NCI-H2107 (cell line): Measurements from ENCODE around the gene PNMA8C.
"Not testable (repeated sequence)": the region's sequence is repeated elsewhere in the genome, so short reads cannot be mapped to it uniquely, and the experiment has no call there.

ENCODE experiments used
- DNase-seq: peaks from one replicate; lab custom pipeline; 2025; lab: John Stamatoyannopoulos, UW

PNMA8C gene

GRCh38 chr19:46388311-46389095 is 40.2 kb downstream of the PNMA8C start:
- no peak for DNase-seq

- no peak for DNase-seq
These were observed 41.0 kb downstream of the PNMA8C start for GRCh38 chr19:46387713-46388130.

GRCh38 chr19:46386996-46387712 is 41.6 kb downstream of the PNMA8C start:
- DNase-seq: no peak

- no peak for DNase-seq
These were observed 42.6 kb downstream of the PNMA8C start for GRCh38 chr19:46386151-46386550.

- DNase-seq: no peak
These were observed 43.1 kb downstream of the PNMA8C start for GRCh38 chr19:46385636-46386035.

GRCh38 chr19:46384396-46384795 is 44.3 kb downstream of the PNMA8C start:
- no peak for DNase-seq

DNA sequence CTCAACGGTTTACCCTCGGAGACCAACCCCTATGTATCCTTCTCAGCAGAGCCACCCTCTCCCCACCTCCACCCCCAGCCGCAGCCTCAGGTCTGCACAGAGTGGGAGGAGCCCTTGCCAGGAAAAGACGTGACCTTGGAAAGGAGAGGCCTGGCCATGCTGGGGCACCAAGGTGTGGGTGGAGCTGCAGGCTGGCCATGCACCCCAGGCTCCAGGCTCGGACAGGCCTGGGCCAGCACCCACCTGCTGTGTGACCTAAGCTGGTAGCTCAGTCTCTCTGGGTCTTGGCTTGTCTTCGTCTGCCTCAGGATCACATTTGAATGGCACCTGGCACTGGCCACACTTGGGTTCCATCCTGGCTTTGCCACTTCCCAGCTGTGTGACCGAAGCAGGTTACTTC is 44.9 kb downstream of the PNMA8C start:
- DNase-seq: no peak

DNA sequence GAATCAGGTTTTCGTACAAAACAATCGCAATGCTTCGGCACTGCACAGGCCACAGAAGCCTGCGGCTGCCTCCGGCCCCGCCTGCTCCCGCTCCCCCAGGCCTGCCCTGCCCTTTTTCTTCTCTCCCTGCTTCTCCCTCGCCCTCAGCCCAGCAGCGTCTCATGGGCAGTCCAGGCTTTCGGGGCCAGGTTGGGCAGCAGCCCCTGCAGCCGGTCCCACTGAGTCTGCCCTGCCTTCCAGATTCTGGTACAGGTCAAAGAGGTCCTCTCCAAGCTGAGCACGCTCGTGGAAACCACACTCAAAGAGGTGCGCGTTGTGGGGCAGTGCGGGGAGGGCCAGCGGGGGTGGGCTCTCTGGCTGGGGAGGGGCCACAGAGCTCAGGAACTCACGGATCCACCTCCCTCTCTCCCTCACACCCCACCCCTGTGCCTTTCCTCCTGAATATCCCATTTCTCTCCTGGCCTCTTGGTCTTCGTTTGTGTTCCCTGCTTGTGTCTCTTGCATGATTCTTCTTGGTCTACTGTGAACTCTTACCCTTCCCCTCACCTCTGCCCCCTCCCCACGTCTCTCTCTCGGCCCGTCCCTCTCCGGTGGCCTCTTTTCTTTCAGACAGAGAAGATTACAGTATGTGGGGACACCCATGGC is 45.4 kb downstream of the PNMA8C start:
- no peak for DNase-seq

GRCh38 chr19:46381756-46382345 is 46.9 kb downstream of the PNMA8C start:
- no peak for DNase-seq

- DNase-seq: no peak
These were observed 47.4 kb downstream of the PNMA8C start for GRCh38 chr19:46381346-46381745.

DNA sequence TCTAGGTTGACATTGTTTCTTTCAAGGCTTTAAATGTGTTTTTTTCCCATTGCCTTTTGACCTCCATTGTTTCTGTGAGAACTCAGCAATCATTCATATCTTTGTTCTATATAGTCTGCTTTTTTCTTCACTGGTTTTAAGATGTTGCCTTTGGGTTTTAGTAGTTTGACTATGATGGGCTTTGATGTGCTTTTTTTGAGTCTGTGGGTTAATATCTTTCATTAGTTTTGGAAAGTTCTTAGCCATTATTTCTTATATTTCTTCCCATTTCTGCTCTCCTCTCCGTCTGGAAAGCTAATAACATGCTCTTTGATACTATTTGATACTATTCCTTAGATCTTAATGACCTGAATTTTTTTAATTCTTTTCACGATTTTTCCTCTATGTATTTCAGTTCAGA is 48.0 kb downstream of the PNMA8C start:
- DNase-seq: no peak

GRCh38 chr19:46378268-46378667 is 50.5 kb downstream of the PNMA8C start:
- DNase-seq: no peak

- DNase-seq: no peak
These were observed 52.2 kb downstream of the PNMA8C start for GRCh38 chr19:46376241-46377153.

GRCh38 chr19:46375476-46376067 is 53.2 kb downstream of the PNMA8C start:
- not testable (repeated sequence) for DNase-seq
